Transverse colon (tissue), 4 donors: ENCODE data around the gene KCTD17. TPM values are rescaled to one million over a fixed set of nuclear protein-coding genes. Genes with fewer than 3 reads are reported as not detected.

Experiments used
- DNase-seq: peaks from one replicate; pipeline ENCODE4 v3.0.0-alpha.2; 2019
- H3K27ac ChIP-seq, 4 donors: fragments of 200-600 bp; sonication (generic); 2 replicates each; pipeline ENCODE4 v1.5.1; 2016 to 2018; ENCODE audit warnings: inconsistent platforms in 4 of 4
- H3K27me3 ChIP-seq: fragments of 200-600 bp; sonication (generic); 2 replicates; pipeline ENCODE4 v1.5.1; 2017; ENCODE audit warnings: inconsistent platforms
- H3K36me3 ChIP-seq, 4 donors: fragments of 200-600 bp; sonication (generic); 2 replicates each; pipeline ENCODE4 v1.5.1; 2017 to 2019; ENCODE audit warnings: inconsistent platforms in 4 of 4
- H3K4me1 ChIP-seq, 4 donors: fragments of 200-600 bp; sonication (generic); 2 replicates each; pipeline ENCODE4 v1.5.1; 2017 to 2020; ENCODE audit warnings: inconsistent platforms in 4 of 4
- H3K4me3 ChIP-seq, 4 donors: fragments of 200-600 bp; sonication (generic); 1 replicate in 1 of 4; 2 replicates in 3 of 4; pipeline versions ENCODE4 v1.5.1 to v1.6.1; 2017 to 2019; ENCODE audit warnings: inconsistent platforms in 4 of 4
- H3K9me3 ChIP-seq, 2 donors: fragments of 200-600 bp; sonication (generic); 2 replicates each; pipeline ENCODE4 v1.5.1; 2017 to 2019; ENCODE audit warnings: inconsistent platforms in 2 of 2
- CTCF ChIP-seq, 5 experiments: fragments of 200-600 bp in 3 of 5; fragments of 450-650 bp in 2 of 5; sonication (generic) in 3 of 5; IDR thresholded peaks; 1 replicate in 2 of 5; 2 replicates in 3 of 5; pipeline ENCODE4 v1.5.1; 2016 to 2017; ENCODE audit warnings: antibody characterized with exemption in 5 of 5, inconsistent platforms in 3 of 5, mild to moderate bottlenecking in 2 of 5, moderate library complexity in 1 of 5
- EP300 ChIP-seq: sonication (generic); formaldehyde crosslinking; IDR thresholded peaks from one replicate; pipeline ENCODE4 v1.6.1; 2017; ENCODE audit warnings: antibody characterized with exemption, low read depth
- POLR2A ChIP-seq: fragments of 450-650 bp; IDR thresholded peaks from one replicate; pipeline ENCODE4 v1.6.1; 2016; ENCODE audit warnings: antibody characterized with exemption, mild to moderate bottlenecking, moderate library complexity
- POLR2AphosphoS5 ChIP-seq, 3 donors: sonication (generic); formaldehyde crosslinking; IDR thresholded peaks; one replicate each; pipeline ENCODE4 v1.6.1; 2016; ENCODE audit warnings: antibody characterized with exemption in 3 of 3
- WGBS, 2 donors: methylation state at CpG; one replicate each; pipeline ENCODE4 v1.1.5; 2018; ENCODE audit warnings: low coverage in 1 of 2; 5-methylcytosine and 5-hydroxymethylcytosine counted together
- in situ Hi-C, 4 donors: fragments of 200-750 bp; cut with MboI; loops; one replicate each; pipeline versions ENCODE4 v1.15.0 to v1.15.1; 2017; ENCODE audit warnings: low sequenced_read_pairs in 3 of 4, low pct_ligation_motif_present in 1 of 4, low pct_unique_long_range_greater_than_20kb in 1 of 4
- intact Hi-C: fragments of 100-400 bp; cut with DNase I; formaldehyde crosslinking; loops from one replicate; pipeline ENCODE4 v1.15.1; 2023; ENCODE audit warnings: low total_unique reads
- total RNA-seq, 4 donors: library from RNA; depleted of rRNA; stranded (reverse); fragments of >200 nt; gene quantifications; one replicate each; pipeline ENCODE4 v1.1.0, GENCODE V29; 2016

The KCTD17 gene
- total RNA-seq, 4 donors from 2014 or later = 11.2 to 61.3 (median 35.1) TPM

DNA sequence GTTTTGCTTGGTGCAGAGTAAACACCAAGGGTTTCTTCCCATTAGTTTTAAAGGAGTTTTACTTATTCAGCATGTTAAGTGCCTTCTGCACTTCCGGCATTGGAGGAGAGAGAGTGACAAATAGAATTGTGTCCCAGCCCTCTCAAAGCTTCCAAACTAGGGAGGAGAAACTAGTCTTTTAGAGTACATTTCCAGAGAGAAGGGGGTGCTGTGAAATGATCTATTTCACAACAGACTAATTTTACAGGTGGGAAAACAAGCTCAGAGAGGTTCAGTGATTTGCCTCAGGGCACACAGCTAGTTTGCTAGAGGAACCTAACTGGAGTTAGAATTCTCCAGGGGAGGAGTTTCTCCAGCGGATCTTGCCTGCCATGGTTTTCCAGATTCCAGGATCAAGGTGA, 19.4 kb upstream of the KCTD17 start:
- intact Hi-C loops (no loop called here), in situ Hi-C loops (no loop called here)
- WGBS, 2 donors = 35 to 66% methylated on average over 2 of the region's 2 CpGs
- peak overlapping the region in 1 of 4 donors; percentile 23 for H3K4me3 ChIP-seq
- H3K36me3 ChIP-seq = peaks cover 0 to 13% (median 3%) of the 10 kb centered on the region in 4 donors
- no peaks in the 10 kb centered on the region for H3K9me3 ChIP-seq
- H3K27me3 ChIP-seq = peaks cover 2% of the 10 kb centered on the region
- TF ChIP-seq POLR2AphosphoS5 (IDR thresholded peaks at IDR 0.05) (no peak), EP300 (no peak), POLR2A (no peak), CTCF (IDR thresholded peaks at IDR 0.05) (no peak)
- peak overlapping the region; percentile 82 to 88 (median 86) for H3K27ac ChIP-seq
- no peak for DNase-seq
- H3K4me1 ChIP-seq = peaks cover 9 to 41% (median 25%) of the 10 kb centered on the region in 4 donors

GRCh38 chr22:37032535-37033460, 18.7 kb upstream of the KCTD17 start:
- Histone ChIP-seq H3K4me1 (peaks cover 9 to 41% (median 25%) of the 10 kb centered on the region in 4 donors), H3K36me3 (peaks cover 0 to 12% (median under 1%) of the 10 kb centered on the region in 4 donors), H3K27me3 (peaks cover 7% of the 10 kb centered on the region), H3K9me3 (no peaks in the 10 kb centered on the region), H3K27ac (peak overlapping the region; percentile 82 to 88 (median 86)), H3K4me3 (peak overlapping the region in 1 of 4 donors; percentile 23)
- TF ChIP-seq POLR2AphosphoS5 (IDR thresholded peaks at IDR 0.05) (peak in 2 of 3 donors; percentile 49 to 59), CTCF (IDR thresholded peaks at IDR 0.05) (no peak), POLR2A (peak; percentile 62), EP300 (no peak)
- intact Hi-C loops (no loop called here), in situ Hi-C loops (no loop called here)
- DNase-seq = peak; percentile 87
- WGBS, 2 donors = 51 to 62% methylated on average over 3 to 18 of the region's 18 CpGs

- 55 to 75% methylated on average over 2 to 23 of the region's 23 CpGs for WGBS, 2 donors
- peak overlapping the region; percentile 82 to 88 (median 86) for H3K27ac ChIP-seq
- peaks cover 0 to 12% (median 0%) of the 10 kb centered on the region in 4 donors for H3K36me3 ChIP-seq
- TF ChIP-seq POLR2A (no peak), EP300 (no peak), POLR2AphosphoS5 (IDR thresholded peaks at IDR 0.05) (no peak), CTCF (IDR thresholded peaks at IDR 0.05) (no peak)
- H3K4me1 ChIP-seq = peaks cover 9 to 41% (median 25%) of the 10 kb centered on the region in 4 donors
- in situ Hi-C loops = no loop called here
- intact Hi-C loops = no loop called here
- H3K9me3 ChIP-seq = no peaks in the 10 kb centered on the region
- H3K27me3 ChIP-seq = peaks cover 7% of the 10 kb centered on the region
- peak; percentile 31 for DNase-seq
- no peak overlapping the region for H3K4me3 ChIP-seq
Observed at GRCh38 chr22:37033605-37034430, 17.7 kb upstream of the KCTD17 start.
